ENCODE measurements around the gene CYP4F2.
"Not testable (repeated sequence)": the region's sequence is repeated elsewhere in the genome, so short reads cannot be mapped to it uniquely, and the experiment has no call there.

Gene CYP4F2

DNA sequence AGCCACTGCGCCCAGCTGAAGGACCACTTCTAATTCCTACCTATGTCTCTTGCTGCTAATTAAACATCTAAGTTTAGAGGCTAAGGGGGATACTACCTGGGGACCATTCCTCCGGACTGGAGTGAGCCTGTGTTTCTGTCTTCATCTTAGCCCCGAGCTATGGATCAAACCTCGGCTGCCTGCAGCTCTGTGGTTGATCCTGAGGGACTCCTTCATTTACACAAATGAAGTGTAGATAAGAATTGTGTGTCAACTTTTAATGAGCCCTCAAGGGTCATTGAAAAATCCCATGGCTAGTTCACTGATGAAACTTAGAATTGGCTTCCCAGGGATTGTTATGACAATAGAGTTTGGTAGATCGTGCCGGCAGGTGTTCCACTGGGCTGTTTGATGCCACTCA lies 51.0 kb downstream of the CYP4F2 start:
- H4K20me1 ChIP-seq = no peaks in the 10 kb centered on the region
- H3K4me1 ChIP-seq = peaks cover 0 to 60% (median 37%) of the 10 kb centered on the region in 10 experiments; a peak in 17 of 20 replicates
- peak overlapping the region in 5 of 11 experiments; percentile 9 to 81 (median 56); a peak in 10 of 22 replicates for H3K4me2 ChIP-seq
- no peak overlapping the region for H3K27ac ChIP-seq
- no peaks in the 10 kb centered on the region for H3K27me3 ChIP-seq
- H3K4me3 ChIP-seq = no peak overlapping the region
- H3K9ac ChIP-seq = no peak overlapping the region
- no peak for TF ChIP-seq Cebpa-rat (IDR thresholded peaks at IDR 0.05)
- peaks cover 0 to 4% (median 0%) of the 10 kb centered on the region in 11 experiments; a peak in 3 of 22 replicates for H3K36me3 ChIP-seq
- H3K9me3 ChIP-seq (replicated peaks in 1 of 11) = peaks cover 21 to 58% (median 34%) of the 10 kb centered on the region in 11 experiments

DNA sequence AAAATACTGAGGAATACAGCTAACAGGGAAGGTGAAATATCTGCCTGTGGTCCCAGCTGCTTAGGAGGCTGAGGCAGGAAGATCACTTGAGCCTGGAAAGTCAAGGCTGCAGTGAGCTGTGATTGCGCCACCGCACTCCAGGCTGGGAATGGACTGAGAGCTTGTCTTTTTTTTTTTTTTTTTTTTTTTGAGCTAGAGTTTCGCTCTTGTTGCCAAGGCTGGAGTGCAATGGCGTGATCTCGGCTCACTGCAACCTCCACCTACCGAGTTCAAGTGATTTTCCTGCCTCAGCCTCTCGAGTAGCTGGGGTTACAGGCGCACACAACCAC lies 54.0 kb downstream of the CYP4F2 start:
- Histone ChIP-seq H3K4me2 (peak overlapping the region in 10 of 11 experiments; percentile 13 to 84 (median 63); a peak in 15 of 22 replicates), H3K9me3 (replicated peaks in 1 of 11) (peaks cover 0 to 36% (median 10%) of the 10 kb centered on the region in 11 experiments; a peak in 12 of 22 replicates), H3K9ac (peak overlapping the region in 2 of 11 experiments; percentile 3 to 41; a peak in 2 of 22 replicates), H3K4me1 (peaks cover 0 to 77% (median 37%) of the 10 kb centered on the region in 10 experiments; a peak in 17 of 20 replicates), H3K27ac (peak overlapping the region in 7 of 11 experiments; percentile 6 to 67 (median 35); a peak in 9 of 22 replicates)
- not testable (repeated sequence) for H3K27me3 ChIP-seq, H3K4me3 ChIP-seq, H3K36me3 ChIP-seq, H4K20me1 ChIP-seq
- peak in 3 of 11 experiments; percentile 47 to 64 (median 50); a peak in 5 of 22 replicates for TF ChIP-seq Cebpa-rat (IDR thresholded peaks at IDR 0.05)

DNA sequence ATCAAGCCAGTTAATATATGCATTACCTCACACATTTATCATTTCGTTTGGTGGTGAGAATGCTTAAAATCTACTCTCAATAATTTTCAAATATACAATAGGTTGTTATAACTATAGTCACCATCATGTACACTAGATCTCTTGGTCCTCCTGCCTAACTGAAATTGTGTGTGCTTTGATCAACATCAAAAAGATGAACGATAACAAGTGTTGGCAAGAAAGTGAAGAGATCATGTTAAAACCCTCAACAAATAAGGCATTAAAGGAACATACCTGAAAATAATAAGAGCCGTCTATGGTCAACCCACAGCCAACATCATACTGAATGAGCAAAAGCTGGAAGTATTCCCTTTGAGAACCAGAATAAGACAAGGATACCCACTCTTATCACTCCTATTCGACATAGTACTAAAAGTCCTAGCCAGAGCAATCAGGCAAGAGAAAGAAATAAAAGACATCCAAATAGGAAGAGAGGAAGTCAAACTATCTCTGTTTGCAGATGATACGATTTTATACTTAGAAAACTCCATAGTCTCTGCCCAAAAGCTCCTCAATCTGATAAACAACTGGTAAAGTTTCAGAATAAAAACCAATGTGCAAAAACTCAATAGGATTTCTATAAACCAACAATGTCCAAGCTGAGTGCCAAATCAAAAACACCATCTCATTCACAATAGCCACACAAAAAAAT lies 54.5 kb downstream of the CYP4F2 start:
- Histone ChIP-seq H3K36me3 (no peaks in the 10 kb centered on the region), H3K4me1 (peaks cover 1 to 82% (median 40%) of the 10 kb centered on the region in 10 experiments; a peak in 19 of 20 replicates), H3K9ac (peak overlapping the region in 1 of 11 experiments; percentile 3; a peak in 2 of 22 replicates), H3K4me2 (peak overlapping the region in 8 of 11 experiments; percentile 42 to 84 (median 70); a peak in 13 of 22 replicates), H3K27ac (peak overlapping the region in 6 of 11 experiments; percentile 6 to 67 (median 44); a peak in 6 of 22 replicates), H4K20me1 (no peaks in the 10 kb centered on the region), H3K4me3 (no peak overlapping the region), H3K27me3 (no peaks in the 10 kb centered on the region), H3K9me3 (replicated peaks in 1 of 11) (peaks cover 0 to 35% (median 10%) of the 10 kb centered on the region in 11 experiments; a peak in 12 of 22 replicates)
- TF ChIP-seq Cebpa-rat (IDR thresholded peaks at IDR 0.05) = no peak

DNA sequence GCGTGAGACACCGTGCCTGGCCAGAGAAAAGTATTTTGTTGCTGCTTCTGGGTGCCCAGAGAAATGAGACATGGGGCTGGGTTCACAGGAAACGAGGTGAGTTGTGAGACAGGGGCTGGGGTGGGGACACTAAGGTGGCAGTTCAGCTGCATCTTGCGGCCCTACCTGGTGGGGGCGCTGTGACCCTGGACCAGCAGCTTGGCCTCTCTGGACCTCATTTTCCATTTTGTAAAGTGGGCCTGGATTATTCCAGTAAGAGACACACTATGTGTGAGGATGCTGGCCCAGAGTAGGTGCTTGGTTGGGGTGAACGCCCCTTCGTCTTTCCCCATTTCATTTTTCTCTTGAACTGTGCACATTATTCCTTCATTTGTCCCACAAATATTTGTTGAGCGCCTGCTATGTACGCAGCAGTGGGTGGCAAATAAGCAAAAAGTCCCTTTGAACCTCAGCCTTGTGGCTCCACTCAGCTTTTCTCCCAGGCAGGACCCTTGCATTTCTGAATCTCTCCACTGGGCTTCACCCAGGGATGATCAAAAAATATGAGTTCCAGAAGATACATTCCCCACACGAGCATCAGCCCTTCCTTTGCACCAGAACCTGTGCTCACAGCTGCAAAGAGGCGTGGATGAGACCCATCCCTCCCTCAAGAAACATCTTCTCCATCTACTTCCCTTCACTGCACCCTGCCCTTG lies 55.9 kb downstream of the CYP4F2 start:
- H3K9me3 ChIP-seq (replicated peaks in 1 of 11) = peaks cover 0 to 22% (median 0%) of the 10 kb centered on the region in 11 experiments; a peak in 9 of 22 replicates
- no peaks in the 10 kb centered on the region for H3K36me3 ChIP-seq
- no peak overlapping the region for H3K4me3 ChIP-seq
- no peak for TF ChIP-seq Cebpa-rat (IDR thresholded peaks at IDR 0.05)
- H3K4me1 ChIP-seq = peaks cover 10 to 85% (median 42%) of the 10 kb centered on the region in 10 experiments
- H3K4me2 ChIP-seq = peak overlapping the region in 1 of 11 experiments; percentile 15; a peak in 2 of 22 replicates
- H3K27ac ChIP-seq = no peak overlapping the region
- H4K20me1 ChIP-seq = no peaks in the 10 kb centered on the region
- H3K9ac ChIP-seq = no peak overlapping the region
- H3K27me3 ChIP-seq = no peaks in the 10 kb centered on the region

- Histone ChIP-seq H3K36me3 (no peaks in the 10 kb centered on the region), H4K20me1 (no peaks in the 10 kb centered on the region), H3K4me1 (peaks cover 12 to 78% (median 39%) of the 10 kb centered on the region in 10 experiments), H3K27ac (no peak overlapping the region), H3K9ac (no peak overlapping the region), H3K4me3 (no peak overlapping the region), H3K27me3 (no peaks in the 10 kb centered on the region), H3K9me3 (replicated peaks in 1 of 11) (peaks cover 0 to 11% (median 0%) of the 10 kb centered on the region in 11 experiments; a peak in 6 of 22 replicates), H3K4me2 (no peak overlapping the region)
- TF ChIP-seq Cebpa-rat (IDR thresholded peaks at IDR 0.05) = no peak
Observed at GRCh38 chr19:15840833-15841232, 57.0 kb downstream of the CYP4F2 start.

GRCh38 chr19:15839888-15840287 lies 58.0 kb downstream of the CYP4F2 start:
- H3K4me3 ChIP-seq, H3K27ac ChIP-seq, H4K20me1 ChIP-seq, H3K27me3 ChIP-seq, H3K9ac ChIP-seq, H3K36me3 ChIP-seq: not testable (repeated sequence)
- Histone ChIP-seq H3K4me2 (0 out of 22 replicates have a peak overlapping the region, but pooled peaks of 1 of the 11 experiments have one; percentile 11), H3K9me3 (replicated peaks in 1 of 11) (peaks cover 0 to 11% (median 0%) of the 10 kb centered on the region in 11 experiments; a peak in 6 of 22 replicates), H3K4me1 (peaks cover 17 to 76% (median 40%) of the 10 kb centered on the region in 10 experiments)

DNA sequence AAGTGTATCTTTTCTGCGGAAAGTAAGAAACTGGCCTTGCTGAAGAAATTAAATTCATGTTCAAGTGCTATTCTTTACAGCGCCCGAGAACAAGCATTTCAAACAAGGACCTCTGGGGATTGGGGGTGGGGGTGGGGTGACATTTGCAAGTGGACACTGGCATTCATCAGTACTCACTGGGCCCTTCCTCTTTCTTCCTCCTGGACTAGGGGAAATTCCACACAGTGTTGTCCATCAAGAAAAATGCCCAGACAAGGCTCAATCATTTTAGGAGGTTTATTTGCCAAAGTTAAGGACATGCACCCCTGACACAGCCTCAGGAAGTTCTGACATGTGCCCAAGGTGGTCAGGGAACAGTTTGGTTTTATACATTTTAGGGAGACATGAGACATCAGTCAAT lies 59.5 kb downstream of the CYP4F2 start:
- H3K36me3 ChIP-seq = no peaks in the 10 kb centered on the region
- no peaks in the 10 kb centered on the region for H3K27me3 ChIP-seq
- peak overlapping the region in 5 of 11 experiments; percentile 14 to 99 (median 99); a peak in 5 of 22 replicates for H3K9ac ChIP-seq
- no peak overlapping the region for H3K4me3 ChIP-seq
- H3K4me2 ChIP-seq = peak overlapping the region; percentile 32 to 95 (median 88); a peak in 21 of 22 replicates
- H4K20me1 ChIP-seq = no peaks in the 10 kb centered on the region
- H3K9me3 ChIP-seq (replicated peaks in 1 of 11) = peaks cover 0 to 11% (median 0%) of the 10 kb centered on the region in 11 experiments; a peak in 6 of 22 replicates
- peaks cover 17 to 61% (median 25%) of the 10 kb centered on the region in 10 experiments for H3K4me1 ChIP-seq
- peak overlapping the region in 7 of 11 experiments; percentile 40 to 100 (median 99); a peak in 10 of 22 replicates for H3K27ac ChIP-seq
- TF ChIP-seq Cebpa-rat (IDR thresholded peaks at IDR 0.05) = no peak

- peak overlapping the region; percentile 98 to 100 (median 99); a peak in 21 of 22 replicates for H3K27ac ChIP-seq
- peaks cover 17 to 50% (median 24%) of the 10 kb centered on the region in 10 experiments for H3K4me1 ChIP-seq
- H3K27me3 ChIP-seq = no peaks in the 10 kb centered on the region
- H3K4me3 ChIP-seq = peak overlapping the region; percentile 74 to 86 (median 80)
- H3K4me2 ChIP-seq = peak overlapping the region; percentile 75 to 95 (median 88)
- H4K20me1 ChIP-seq = no peaks in the 10 kb centered on the region
- H3K9ac ChIP-seq = peak overlapping the region; percentile 97 to 99 (median 99)
- no peak for TF ChIP-seq Cebpa-rat (IDR thresholded peaks at IDR 0.05)
- H3K36me3 ChIP-seq = no peaks in the 10 kb centered on the region
- H3K9me3 ChIP-seq (replicated peaks in 1 of 11) = peaks cover 0 to 10% (median 0%) of the 10 kb centered on the region in 11 experiments; a peak in 6 of 22 replicates
Observed at GRCh38 chr19:15837221-15837731, 60.6 kb downstream of the CYP4F2 start.

All from BLaER1 treated with 17β-estradiol and CSF1 and Interleukin-3, amounts not matched to agents 10 nM and 100 nM (cell line).